ENCODE data around the gene ZCWPW1.
"Not testable (repeated sequence)": the region's sequence is repeated elsewhere in the genome, so short reads cannot be mapped to it uniquely, and the experiment has no call there.

ZCWPW1 gene

DNA sequence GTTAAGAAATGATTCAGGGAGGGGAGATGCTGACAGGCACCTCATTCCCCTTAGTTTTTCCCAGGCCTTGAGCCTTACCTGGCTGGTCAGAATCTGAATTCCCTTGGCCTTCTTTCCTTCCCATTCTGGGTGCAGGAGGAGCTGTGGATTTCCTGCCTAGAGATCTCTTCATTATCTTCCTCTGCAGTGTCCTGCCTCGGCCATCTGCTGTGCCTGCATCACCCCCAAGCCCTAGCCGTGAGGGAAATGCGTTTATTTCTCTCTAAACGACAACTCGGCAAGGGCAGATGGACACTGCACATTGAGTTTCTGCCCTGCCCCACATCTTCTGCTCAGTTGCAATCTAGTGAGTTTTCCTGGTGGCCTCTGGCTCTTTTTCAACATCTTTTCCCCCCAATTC, 26.7 kb downstream of the ZCWPW1 start:
- no peaks in the 10 kb centered on the region for H3K9me3 Mint-ChIP-seq

GRCh38 chr7:100400656-100401055, 27.8 kb downstream of the ZCWPW1 start:
- Mint-ChIP-seq H3K27me3 (peaks cover 13% of the 10 kb centered on the region), H3K9me3 (no peaks in the 10 kb centered on the region), H3K27ac (no peak overlapping the region), H3K4me1 (peaks cover 30% of the 10 kb centered on the region), H3K4me3 (no peak overlapping the region)
- ATAC-seq, result no peak
- no peak for DNase-seq

More for the DNA sequence above, 26.7 kb downstream of the ZCWPW1 start:
- Mint-ChIP-seq H3K4me1 (peaks cover 21% of the 10 kb centered on the region), H3K4me3 (no peak overlapping the region), H3K27ac (no peak overlapping the region), H3K27me3 (peaks cover 13% of the 10 kb centered on the region)
- ATAC-seq (no peak), DNase-seq (no peak)

GRCh38 chr7:100400041-100400440, 28.5 kb downstream of the ZCWPW1 start:
- Mint-ChIP-seq H3K27me3 (peaks cover 13% of the 10 kb centered on the region), H3K4me1 (peaks cover 34% of the 10 kb centered on the region), H3K9me3 (no peaks in the 10 kb centered on the region), H3K4me3 (no peak overlapping the region), H3K27ac (no peak overlapping the region)
- DNase-seq, result no peak
- ATAC-seq, result no peak

- H3K4me3 Mint-ChIP-seq, result no peak overlapping the region
- H3K9me3 Mint-ChIP-seq, result no peaks in the 10 kb centered on the region
- H3K27ac Mint-ChIP-seq, result no peak overlapping the region
- ATAC-seq (no peak), DNase-seq (no peak)
- H3K4me1 Mint-ChIP-seq, result peaks cover 34% of the 10 kb centered on the region
- peaks cover 13% of the 10 kb centered on the region for H3K27me3 Mint-ChIP-seq
These were observed 30.3 kb downstream of the ZCWPW1 start for GRCh38 chr7:100398239-100398638.

DNA sequence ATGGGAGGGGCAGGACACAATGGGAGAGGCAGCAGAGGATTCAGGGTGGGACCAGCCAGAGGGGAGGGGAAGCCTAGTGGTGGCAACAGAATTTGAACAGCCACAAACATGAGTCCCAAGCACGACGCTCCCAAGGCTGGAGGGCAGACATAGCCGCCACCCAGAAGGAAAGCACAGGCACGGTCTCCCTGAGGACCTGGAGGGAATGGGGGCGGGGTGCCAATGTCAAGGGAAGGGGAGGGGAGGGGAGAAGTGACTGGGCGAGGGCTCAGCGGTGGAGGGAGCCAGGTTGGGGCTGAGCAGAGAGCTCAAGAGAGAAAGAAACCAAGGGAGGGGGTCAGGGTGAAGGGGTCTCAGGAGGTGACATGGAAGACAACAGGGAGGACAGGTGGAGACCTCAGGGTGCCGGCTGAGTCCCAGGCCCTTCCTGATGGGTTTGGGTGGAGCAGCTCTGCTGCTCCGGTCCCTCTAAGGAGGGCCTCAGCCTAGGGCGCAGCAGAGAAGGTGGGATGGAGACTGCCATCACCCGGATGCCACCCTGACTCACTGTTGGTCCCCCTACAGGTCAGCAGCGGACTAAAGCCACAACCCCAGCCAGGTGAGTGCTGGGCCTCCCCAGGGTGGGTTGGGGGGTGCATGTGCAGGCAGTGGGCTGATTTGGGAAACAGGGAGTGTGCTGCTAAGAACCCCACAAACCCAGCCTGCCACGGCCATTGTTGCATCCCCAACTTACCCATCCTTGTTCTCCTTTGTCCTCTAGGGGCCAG, 31.0 kb downstream of the ZCWPW1 start:
- peaks cover 15% of the 10 kb centered on the region for H3K27me3 Mint-ChIP-seq
- H3K27ac Mint-ChIP-seq, result no peak overlapping the region
- peaks cover 34% of the 10 kb centered on the region for H3K4me1 Mint-ChIP-seq
- peak overlapping the region in 1 of 2 donors; percentile 78 for H3K4me3 Mint-ChIP-seq
- DNase-seq (no peak), ATAC-seq (no peak)
- no peaks in the 10 kb centered on the region for H3K9me3 Mint-ChIP-seq

DNA sequence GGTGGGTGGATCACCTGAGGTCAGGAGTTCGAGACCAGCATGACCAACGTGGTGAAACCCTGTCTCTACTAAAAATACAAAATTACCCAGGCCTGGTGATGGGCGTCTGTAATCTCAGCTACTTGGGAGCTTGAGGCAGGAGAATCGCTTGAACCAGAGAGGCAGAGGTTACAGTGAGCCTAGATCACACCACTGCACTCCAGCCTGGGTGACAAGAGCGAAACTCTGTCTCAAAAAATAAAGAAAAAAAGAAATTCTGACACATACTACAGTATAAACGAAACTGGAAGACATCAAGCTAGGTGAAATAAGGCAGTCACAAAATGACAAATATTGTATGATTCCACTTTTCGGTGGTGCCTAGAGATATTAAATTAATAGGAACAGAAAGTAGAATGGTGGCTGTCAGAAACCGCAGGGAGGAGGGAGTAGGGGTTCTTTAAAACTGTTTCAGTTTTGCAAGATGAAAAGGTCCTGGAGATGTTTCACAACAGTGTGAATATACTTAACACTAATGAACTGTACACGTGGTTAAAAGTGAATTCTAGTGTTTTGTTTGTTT, 32.0 kb downstream of the ZCWPW1 start:
- Mint-ChIP-seq H3K27me3 (peaks cover 25% of the 10 kb centered on the region), H3K4me3 (peak overlapping the region; percentile 58 to 78), H3K9me3 (no peaks in the 10 kb centered on the region), H3K4me1 (peaks cover 34% of the 10 kb centered on the region), H3K27ac (peak overlapping the region; percentile 79 to 87)
- peak; percentile 98 for ATAC-seq
- DNase-seq, result peak; percentile 53 to 72

DNA sequence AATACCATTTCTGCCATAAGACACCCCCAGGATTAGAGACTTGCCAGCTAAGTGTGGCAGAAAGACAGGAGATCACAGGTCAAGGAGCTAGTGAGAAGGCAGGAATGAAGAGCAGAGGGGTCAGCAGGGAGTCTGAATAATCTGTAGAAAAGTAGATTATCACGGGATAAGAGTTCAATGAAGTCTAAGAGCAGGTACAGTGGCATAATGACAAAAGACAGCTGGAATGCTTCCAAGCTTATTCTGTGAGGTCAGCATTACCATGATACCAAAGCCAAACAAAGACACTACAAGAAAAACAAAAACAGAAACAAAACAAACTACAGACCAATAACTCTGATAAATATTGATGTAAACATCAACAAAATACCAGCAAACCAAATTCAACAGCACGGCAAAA, 34.4 kb downstream of the ZCWPW1 start:
- Mint-ChIP-seq H3K4me1 (peaks cover 34% of the 10 kb centered on the region), H3K4me3 (no peak overlapping the region), H3K27me3 (peaks cover 42% of the 10 kb centered on the region), H3K9me3 (no peaks in the 10 kb centered on the region), H3K27ac (no peak overlapping the region)
- ATAC-seq (no peak), DNase-seq (no peak)

DNA sequence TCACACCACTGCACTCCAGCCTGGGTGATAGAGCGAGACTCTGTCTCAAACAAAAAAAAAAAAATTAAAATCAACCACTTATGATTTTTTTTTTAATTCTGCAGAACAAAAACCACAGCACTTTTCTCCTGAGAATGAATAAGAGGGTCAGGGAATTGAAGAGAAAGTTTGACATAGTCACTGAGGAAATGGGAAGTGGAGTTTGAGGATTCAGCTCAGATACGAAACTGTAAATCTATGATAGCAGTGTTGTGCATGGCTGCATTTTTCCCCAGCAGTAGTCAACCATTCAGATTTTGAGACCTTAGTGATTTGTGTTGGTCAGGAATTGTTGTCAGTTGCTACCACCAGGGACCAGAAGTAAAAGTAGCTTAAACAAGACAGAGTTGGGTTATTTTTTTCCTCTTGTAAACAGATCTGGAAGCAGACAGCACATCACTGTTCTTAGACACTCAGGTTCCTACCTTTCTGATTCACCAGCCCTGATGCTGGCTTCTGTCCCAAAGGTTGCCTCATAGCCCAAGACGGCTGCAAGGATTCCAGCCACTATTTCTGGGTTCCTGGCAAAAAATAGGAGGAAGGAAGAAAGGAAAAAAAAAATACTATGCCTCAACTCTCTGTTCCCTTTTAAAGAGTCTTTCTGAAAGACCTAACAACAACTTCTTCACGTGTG, 35.1 kb downstream of the ZCWPW1 start:
- Mint-ChIP-seq H3K4me3 (no peak overlapping the region), H3K4me1 (peaks cover 29% of the 10 kb centered on the region), H3K27me3 (peaks cover 38% of the 10 kb centered on the region), H3K9me3 (no peaks in the 10 kb centered on the region), H3K27ac (no peak overlapping the region)
- DNase-seq (no peak), ATAC-seq (no peak)

DNA sequence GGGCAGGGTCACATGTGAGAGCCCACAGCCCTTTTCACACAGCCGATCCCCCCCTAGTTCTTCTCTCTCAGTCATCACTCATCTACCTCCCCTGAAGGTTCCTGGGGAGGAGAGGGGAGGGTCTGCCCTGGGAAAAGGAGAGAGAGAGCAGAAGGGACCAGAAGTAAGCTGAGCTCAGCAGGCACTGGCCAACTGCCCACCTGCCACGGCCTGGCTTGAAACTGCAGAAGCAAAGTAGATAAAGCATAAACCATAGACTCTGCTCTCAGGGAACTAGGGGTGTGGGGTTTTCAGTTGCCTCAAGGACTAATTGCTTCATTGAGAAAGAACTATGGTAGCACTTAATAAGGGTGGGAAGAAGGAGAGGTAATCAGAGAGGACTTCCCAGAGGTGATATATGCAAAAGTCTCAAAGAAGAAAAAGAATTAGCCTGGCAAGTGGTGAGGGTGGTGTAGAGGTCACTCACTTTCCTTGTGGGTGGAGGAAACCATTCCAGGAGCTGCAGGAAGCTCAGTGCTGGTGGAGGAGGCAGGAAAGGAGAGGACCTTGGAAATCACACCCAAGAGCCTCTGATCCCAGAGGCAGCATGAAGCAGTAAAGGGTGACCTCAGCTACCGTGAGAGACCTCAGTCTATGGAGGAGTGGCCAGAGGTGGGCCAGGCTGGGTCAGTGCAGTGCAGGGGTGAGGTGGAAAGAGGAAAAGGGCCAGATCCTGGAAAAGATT, 38.1 kb downstream of the ZCWPW1 start:
- no peak overlapping the region for H3K27ac Mint-ChIP-seq
- ATAC-seq (no peak), DNase-seq (no peak)
- H3K4me3 Mint-ChIP-seq, result no peak overlapping the region
- H3K27me3 Mint-ChIP-seq, result peaks cover 31% of the 10 kb centered on the region
- H3K4me1 Mint-ChIP-seq, result peaks cover 3% of the 10 kb centered on the region
- no peaks in the 10 kb centered on the region for H3K9me3 Mint-ChIP-seq

DNA sequence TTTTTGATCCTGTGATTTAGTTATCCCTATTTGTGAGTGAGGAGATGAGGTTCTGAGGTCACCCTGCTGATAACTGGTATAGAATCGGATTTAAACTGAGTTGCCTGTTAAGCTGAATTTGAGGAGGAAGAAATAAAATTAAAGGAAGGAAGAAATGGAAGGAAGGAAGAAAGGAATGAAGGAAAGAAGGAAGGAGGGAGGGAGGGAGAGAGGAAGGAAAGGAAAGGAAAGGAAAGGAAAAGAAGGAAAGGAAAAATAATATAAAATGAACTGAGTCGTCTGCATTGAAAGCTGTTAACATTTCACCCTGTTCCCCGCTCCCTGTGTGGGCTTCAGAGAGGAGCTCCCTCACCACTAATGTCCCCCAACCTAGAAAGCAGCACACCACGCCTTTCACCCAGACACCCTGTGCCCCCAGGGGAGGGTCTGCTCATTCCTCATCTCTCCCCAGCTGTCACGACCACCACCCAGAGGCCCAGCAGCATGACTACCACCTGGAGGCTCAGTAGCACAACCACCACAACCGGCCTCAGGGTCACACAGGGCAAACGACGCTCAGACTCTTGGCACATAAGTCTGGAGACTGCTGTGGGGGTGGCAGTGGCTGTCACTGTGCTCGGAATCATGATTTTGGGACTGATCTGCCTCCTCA, 38.9 kb downstream of the ZCWPW1 start:
- H3K9me3 Mint-ChIP-seq, result no peaks in the 10 kb centered on the region
- H3K27me3 Mint-ChIP-seq, result peaks cover 31% of the 10 kb centered on the region
- H3K4me1 Mint-ChIP-seq, result no peaks in the 10 kb centered on the region
- ATAC-seq (no peak), DNase-seq (no peak)
- no peak overlapping the region for H3K4me3 Mint-ChIP-seq
- H3K27ac Mint-ChIP-seq, result no peak overlapping the region

DNA sequence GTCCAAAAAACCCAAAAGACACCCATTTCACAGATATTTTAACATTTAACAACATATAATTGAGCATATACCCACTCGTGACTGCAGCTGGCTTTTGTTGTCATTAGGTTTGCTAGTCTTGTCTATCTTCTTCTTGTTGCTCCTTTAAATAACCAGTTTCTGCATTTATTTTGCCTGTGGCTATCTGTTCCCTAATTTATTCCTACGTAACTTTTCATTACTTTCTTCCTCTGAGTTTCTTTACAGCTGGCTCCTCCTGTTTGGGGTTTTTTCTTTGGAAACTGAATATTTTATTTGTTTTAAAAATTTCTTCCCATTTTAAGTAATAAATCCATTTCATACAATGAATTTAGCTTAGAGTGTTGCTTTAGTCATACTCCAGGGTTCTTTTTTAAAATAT, 40.8 kb downstream of the ZCWPW1 start:
- Mint-ChIP-seq H3K27ac (no peak overlapping the region), H3K4me3 (no peak overlapping the region), H3K27me3 (peaks cover 36% of the 10 kb centered on the region), H3K9me3 (no peaks in the 10 kb centered on the region), H3K4me1 (peaks cover 6% of the 10 kb centered on the region)
- no peak for DNase-seq
- ATAC-seq, result no peak

GRCh38 chr7:100386940-100387339, 41.6 kb downstream of the ZCWPW1 start:
- ATAC-seq, result no peak
- H3K4me1 Mint-ChIP-seq, result peaks cover 12% of the 10 kb centered on the region
- H3K27me3 Mint-ChIP-seq, result peaks cover 31% of the 10 kb centered on the region
- H3K9me3 Mint-ChIP-seq, result no peaks in the 10 kb centered on the region
- DNase-seq, result no peak
- H3K27ac Mint-ChIP-seq, result no peak overlapping the region
- H3K4me3 Mint-ChIP-seq, result no peak overlapping the region

DNA sequence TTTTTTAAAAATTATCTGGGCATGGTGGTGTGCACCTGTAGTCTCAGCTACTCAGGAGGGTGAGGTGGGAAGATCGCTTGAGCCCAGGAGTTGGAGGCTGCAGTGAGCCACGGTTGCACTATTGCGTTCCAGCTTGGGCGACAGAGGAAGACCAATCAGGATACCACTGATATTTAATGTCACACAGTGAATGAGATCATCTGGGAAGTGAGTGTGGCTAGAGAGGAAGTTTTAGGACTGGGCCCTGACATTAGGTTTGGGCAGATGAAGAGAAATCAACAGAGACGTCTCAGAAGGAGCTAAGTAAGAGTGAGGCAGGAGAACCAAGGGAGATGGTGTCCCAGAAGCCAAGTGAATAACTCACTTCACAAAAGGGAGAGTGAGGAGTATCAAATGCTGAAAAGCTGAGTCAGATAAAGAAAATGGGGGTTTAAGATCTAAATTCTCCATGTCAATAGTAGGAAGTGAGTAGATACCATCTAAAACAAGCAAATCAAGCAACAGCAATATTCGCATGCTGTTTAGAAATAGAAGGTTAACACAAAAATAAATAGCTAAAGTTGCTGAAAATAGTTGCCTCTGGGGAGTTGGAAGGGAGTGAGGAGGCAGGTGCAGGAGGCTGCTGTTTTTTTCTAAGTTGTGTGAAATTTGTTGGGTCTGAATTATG, 43.7 kb downstream of the ZCWPW1 start:
- ATAC-seq (no peak), DNase-seq (no peak)
- Mint-ChIP-seq H3K27me3 (peaks cover 16% of the 10 kb centered on the region), H3K4me3 (no peak overlapping the region), H3K27ac (no peak overlapping the region), H3K9me3 (no peaks in the 10 kb centered on the region), H3K4me1 (peaks cover 12% of the 10 kb centered on the region)

DNA sequence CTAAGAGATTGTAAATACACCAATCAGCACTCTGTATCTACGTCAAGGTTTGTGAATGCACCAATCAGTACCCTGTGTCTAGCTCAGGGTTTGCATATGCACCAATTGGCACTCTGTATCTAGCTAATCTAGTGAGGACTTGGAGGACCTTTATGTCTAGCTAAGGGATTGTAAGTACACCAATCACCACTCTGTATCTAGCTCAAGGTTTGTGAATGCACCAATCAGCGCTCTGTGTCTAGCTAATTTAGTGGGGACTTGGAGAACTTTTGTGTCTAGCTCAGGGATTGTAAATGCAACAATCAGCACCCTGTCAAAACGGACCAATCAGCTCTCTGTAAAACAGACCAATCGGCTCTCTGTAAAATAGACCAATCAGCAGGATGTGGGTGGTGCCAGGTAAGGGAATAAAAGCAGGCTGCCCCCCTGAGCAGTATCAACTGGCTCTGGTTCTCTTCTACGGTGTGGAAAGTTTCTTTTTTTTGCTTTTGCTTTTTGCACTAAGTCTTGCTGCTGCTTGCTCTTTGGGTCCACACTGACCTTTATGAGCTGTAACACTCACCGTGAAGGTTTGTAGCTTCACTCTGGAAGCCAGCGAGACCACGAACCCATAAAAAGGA, 46.2 kb downstream of the ZCWPW1 start:
- Mint-ChIP-seq H3K4me1 (peaks cover 12% of the 10 kb centered on the region), H3K4me3 (peak overlapping the region; percentile 28 to 43)
- DNase-seq, H3K27ac Mint-ChIP-seq, H3K9me3 Mint-ChIP-seq, H3K27me3 Mint-ChIP-seq: not testable (repeated sequence)
- ATAC-seq, result peak; percentile 67
